EH (cell line): ENCODE results near the gene GTF2IRD1.
"Not testable (repeated sequence)": the region's sequence is repeated elsewhere in the genome, so short reads cannot be mapped to it uniquely, and the experiment has no call there.

Experiments
- DNase-seq: peaks from one replicate; pipeline ENCODE4 v3.0.0-alpha.2; 2015; ENCODE audit warnings: low read depth

The GTF2IRD1 gene

GRCh38 chr7:74491490-74491889 is 37.8 kb downstream of the GTF2IRD1 start:
- DNase-seq = not testable (repeated sequence)

- DNase-seq = no peak
These were observed 39.6 kb downstream of the GTF2IRD1 start for GRCh38 chr7:74493295-74493694.

- DNase-seq = no peak
These were observed 40.4 kb downstream of the GTF2IRD1 start for GRCh38 chr7:74494076-74494548.

GRCh38 chr7:74495112-74496086 is 41.7 kb downstream of the GTF2IRD1 start:
- DNase-seq = no peak

GRCh38 chr7:74496272-74496671 is 42.6 kb downstream of the GTF2IRD1 start:
- no peak for DNase-seq

- not testable (repeated sequence) for DNase-seq
These were observed 43.1 kb downstream of the GTF2IRD1 start for GRCh38 chr7:74496773-74497172.

GRCh38 chr7:74498354-74498753 is 44.6 kb downstream of the GTF2IRD1 start:
- no peak for DNase-seq

- no peak for DNase-seq
These were observed 45.5 kb downstream of the GTF2IRD1 start for GRCh38 chr7:74498996-74499834.

GRCh38 chr7:74499835-74500388 is 46.2 kb downstream of the GTF2IRD1 start:
- DNase-seq = no peak

- no peak for DNase-seq
These were observed 47.6 kb downstream of the GTF2IRD1 start for GRCh38 chr7:74501298-74501697.

- DNase-seq = no peak
These were observed 48.6 kb downstream of the GTF2IRD1 start for GRCh38 chr7:74502216-74502891.

- no peak for DNase-seq
These were observed 49.4 kb downstream of the GTF2IRD1 start for GRCh38 chr7:74503061-74503460.

- no peak for DNase-seq
These were observed 50.2 kb downstream of the GTF2IRD1 start for GRCh38 chr7:74503943-74504342.

- DNase-seq = no peak
These were observed 52.0 kb downstream of the GTF2IRD1 start for GRCh38 chr7:74505471-74506324.

GRCh38 chr7:74506325-74506724 is 52.6 kb downstream of the GTF2IRD1 start:
- no peak for DNase-seq

- DNase-seq = no peak
These were observed 54.0 kb downstream of the GTF2IRD1 start for GRCh38 chr7:74507538-74508319.

- DNase-seq = not testable (repeated sequence)
These were observed 55.7 kb downstream of the GTF2IRD1 start for GRCh38 chr7:74509453-74509852.

- DNase-seq = no peak
These were observed 57.6 kb downstream of the GTF2IRD1 start for GRCh38 chr7:74511345-74511744.

- DNase-seq = no peak
These were observed 59.1 kb downstream of the GTF2IRD1 start for GRCh38 chr7:74512762-74513161.

- no peak for DNase-seq
These were observed 60.5 kb downstream of the GTF2IRD1 start for GRCh38 chr7:74514131-74514591.
